Endothelial cell (in vitro differentiated cells): ENCODE data around the gene NAALAD2. TPM values are rescaled to one million over a fixed set of nuclear protein-coding genes. Genes with fewer than 3 reads are reported as not detected.
A peak's percentile ranks its signal among the peaks of the same experiment; 100 is the strongest.
"Not testable (repeated sequence)": the region's sequence is repeated elsewhere in the genome, so short reads cannot be mapped to it uniquely, and the experiment has no call there.

ENCODE experiments used
- DNase-seq: peaks from one replicate; pipeline ENCODE4 v3.0.0; 2021; ENCODE audit warnings: low spot score
- H3K27ac Mint-ChIP-seq: one replicate; pipeline ENCODE4 v1.8.0; 2021; ENCODE audit warnings: mixed read lengths, inconsistent platforms; ENCODE audit not compliant: unreplicated experiment
- H3K27me3 Mint-ChIP-seq: one replicate; pipeline ENCODE4 v1.8.0; 2021; ENCODE audit warnings: mild to moderate bottlenecking, moderate library complexity, mixed read lengths, inconsistent platforms; ENCODE audit not compliant: unreplicated experiment
- H3K36me3 Mint-ChIP-seq: one replicate; pipeline ENCODE4 v1.8.0; 2021; ENCODE audit warnings: mild to moderate bottlenecking, low read depth, mixed read lengths, inconsistent platforms; ENCODE audit not compliant: unreplicated experiment
- H3K4me1 Mint-ChIP-seq: one replicate; pipeline ENCODE4 v1.8.0; 2021; ENCODE audit warnings: mild to moderate bottlenecking, mixed read lengths, inconsistent platforms; ENCODE audit not compliant: unreplicated experiment
- H3K4me3 Mint-ChIP-seq: one replicate; pipeline ENCODE4 v1.8.0; 2021; ENCODE audit warnings: mild to moderate bottlenecking, mixed read lengths, inconsistent platforms; ENCODE audit not compliant: unreplicated experiment
- H3K9me3 Mint-ChIP-seq: one replicate; pipeline ENCODE4 v1.8.0; 2021; ENCODE audit warnings: mixed read lengths, inconsistent platforms; ENCODE audit not compliant: unreplicated experiment
- CTCF ChIP-seq: fragments of 200-600 bp; sonication (generic); IDR thresholded peaks from one replicate; pipeline ENCODE4 v1.5.0; 2021; ENCODE audit warnings: antibody characterized with exemption; ENCODE audit not compliant: unreplicated experiment
- long read RNA-seq: library from polyadenylated mRNA; unstranded; transcript quantifications from one replicate; pipeline ENCODE4 v2.0.0, GENCODE V29; 2020; ENCODE audit not compliant: unreplicated experiment
- total RNA-seq: library from RNA; stranded (reverse); fragmentation: NEBNext Ultra II Directional; extraction: Animal tissue kit (Norgen Biotek cat#: 25700); gene quantifications from one replicate; pipeline ENCODE4 v1.2.1, GENCODE V29; 2021; ENCODE audit not compliant: unreplicated experiment

NAALAD2 gene
- total RNA-seq, result 30.9 TPM
- long read RNA-seq, transcript NAALAD2-210 (19 exons, 3,600 nt), result major isoform, 5 of 13 reads
- long read RNA-seq, partial matches to known transcripts, result 2 of 13 reads
- long read RNA-seq, other reads (novel, unspliced or antisense), result 4 of 13 reads

DNA sequence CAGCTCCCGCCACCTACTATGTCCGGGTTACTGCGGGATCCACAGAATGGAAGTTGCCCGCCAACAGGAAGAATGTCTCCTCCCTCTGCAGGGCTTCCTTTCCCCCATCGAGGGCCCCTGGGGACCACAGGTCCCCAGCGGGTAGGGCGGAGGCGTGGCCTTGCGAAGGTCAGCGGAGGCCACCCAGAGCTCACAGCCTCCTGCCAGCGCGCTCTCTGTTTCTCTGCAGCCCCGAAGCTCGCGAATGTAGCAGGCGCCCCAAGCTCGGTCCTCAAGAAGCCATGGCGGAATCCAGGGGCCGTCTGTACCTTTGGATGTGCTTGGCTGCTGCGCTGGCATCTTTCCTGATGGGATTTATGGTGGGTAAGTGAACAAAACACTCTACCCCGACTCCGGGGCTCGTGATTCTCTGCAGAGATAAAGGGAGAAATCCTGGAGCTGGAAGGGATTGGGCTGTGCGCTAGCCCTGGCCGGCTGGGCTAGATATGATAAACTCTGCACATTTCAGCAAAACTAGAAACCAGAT, at the start of gene NAALAD2:
NAALAD2 (plus strand) TSS at position 186 of the 526 bp plus-strand sequence; CDS start at position 282, 96 bp downstream.
- H3K36me3 Mint-ChIP-seq, result peaks cover 3% of the 10 kb centered on the region
- no peaks in the 10 kb centered on the region for H3K9me3 Mint-ChIP-seq
- no peak within 1 kb of the TSS for H3K27ac Mint-ChIP-seq
- H3K4me1 Mint-ChIP-seq, result peaks cover 27% of the 10 kb centered on the region
- TF ChIP-seq CTCF, result no peak
- no peaks in the 10 kb centered on the region for H3K27me3 Mint-ChIP-seq
- peak; percentile 55 for DNase-seq
- H3K4me3 Mint-ChIP-seq, result peak within 1 kb of the TSS; percentile 84

- H3K36me3 Mint-ChIP-seq, H3K4me1 Mint-ChIP-seq, H3K27me3 Mint-ChIP-seq: not testable (repeated sequence)
These were observed 48.8 kb upstream of the NAALAD2 start, which contains the start of gene UBTFL1 for GRCh38 chr11:90085650-90086049. TSS of gene UBTFL1 (plus strand) at chr11:90085950. CDS start at chr11:90085950, 0 bp downstream.

GRCh38 chr11:90088731-90089130, 45.7 kb upstream of the NAALAD2 start:
- not testable (repeated sequence) for DNase-seq, H3K4me3 Mint-ChIP-seq, H3K27ac Mint-ChIP-seq

More at GRCh38 chr11:90085650-90086049, 48.8 kb upstream of the NAALAD2 start, which contains the start of gene UBTFL1:
- H3K27ac Mint-ChIP-seq, H3K4me3 Mint-ChIP-seq, H3K9me3 Mint-ChIP-seq, DNase-seq: not testable (repeated sequence)

GRCh38 chr11:90095230-90095924, 39.1 kb upstream of the NAALAD2 start:
- H3K4me1 Mint-ChIP-seq, H3K36me3 Mint-ChIP-seq, H3K27ac Mint-ChIP-seq, H3K9me3 Mint-ChIP-seq, DNase-seq, H3K4me3 Mint-ChIP-seq, H3K27me3 Mint-ChIP-seq: not testable (repeated sequence)

More at GRCh38 chr11:90088731-90089130, 45.7 kb upstream of the NAALAD2 start:
- H3K4me1 Mint-ChIP-seq, H3K9me3 Mint-ChIP-seq, H3K27me3 Mint-ChIP-seq, H3K36me3 Mint-ChIP-seq: not testable (repeated sequence)

GRCh38 chr11:90098261-90098660, 36.2 kb upstream of the NAALAD2 start:
- not testable (repeated sequence) for H3K36me3 Mint-ChIP-seq, H3K27ac Mint-ChIP-seq, DNase-seq, H3K9me3 Mint-ChIP-seq, H3K27me3 Mint-ChIP-seq, H3K4me3 Mint-ChIP-seq
- peaks cover 18% of the 10 kb centered on the region for H3K4me1 Mint-ChIP-seq

- Mint-ChIP-seq H3K4me1 (peaks cover 18% of the 10 kb centered on the region), H3K27me3 (peaks cover 2% of the 10 kb centered on the region), H3K27ac (no peak overlapping the region), H3K9me3 (no peaks in the 10 kb centered on the region), H3K36me3 (no peaks in the 10 kb centered on the region), H3K4me3 (no peak overlapping the region)
- DNase-seq, result no peak
- TF ChIP-seq CTCF, result no peak
These were observed 34.0 kb upstream of the NAALAD2 start for GRCh38 chr11:90100431-90100830.

DNA sequence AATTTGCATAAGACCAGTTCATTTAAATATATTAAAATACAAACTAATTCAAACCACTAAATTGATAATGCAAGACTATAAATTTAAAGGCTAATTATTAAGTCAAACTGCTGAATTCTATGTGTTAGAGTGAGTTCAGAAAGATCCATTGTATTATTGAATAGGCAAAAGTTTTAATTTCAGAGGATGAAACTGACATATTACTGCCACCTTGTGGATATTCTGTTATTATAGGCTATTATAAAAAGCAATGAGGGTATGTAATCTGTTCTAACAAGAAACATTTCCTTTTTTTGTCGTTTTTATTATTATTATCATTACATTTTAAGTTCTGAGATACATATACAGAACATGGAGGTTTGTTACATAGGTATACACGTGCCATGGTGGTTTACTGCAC, 20.9 kb upstream of the NAALAD2 start:
- Mint-ChIP-seq H3K4me1 (peaks cover 3% of the 10 kb centered on the region), H3K27me3 (peaks cover 1% of the 10 kb centered on the region), H3K36me3 (no peaks in the 10 kb centered on the region), H3K9me3 (no peaks in the 10 kb centered on the region), H3K27ac (no peak overlapping the region), H3K4me3 (no peak overlapping the region)
- no peak for DNase-seq
- TF ChIP-seq CTCF, result peak; percentile 70
